Measurements from ENCODE around the gene FHAD1. TPM values are rescaled to one million over a fixed set of nuclear protein-coding genes. Genes with fewer than 3 reads are reported as not detected.

Gene FHAD1
- total RNA-seq, 1 donor: 0.72 TPM

DNA sequence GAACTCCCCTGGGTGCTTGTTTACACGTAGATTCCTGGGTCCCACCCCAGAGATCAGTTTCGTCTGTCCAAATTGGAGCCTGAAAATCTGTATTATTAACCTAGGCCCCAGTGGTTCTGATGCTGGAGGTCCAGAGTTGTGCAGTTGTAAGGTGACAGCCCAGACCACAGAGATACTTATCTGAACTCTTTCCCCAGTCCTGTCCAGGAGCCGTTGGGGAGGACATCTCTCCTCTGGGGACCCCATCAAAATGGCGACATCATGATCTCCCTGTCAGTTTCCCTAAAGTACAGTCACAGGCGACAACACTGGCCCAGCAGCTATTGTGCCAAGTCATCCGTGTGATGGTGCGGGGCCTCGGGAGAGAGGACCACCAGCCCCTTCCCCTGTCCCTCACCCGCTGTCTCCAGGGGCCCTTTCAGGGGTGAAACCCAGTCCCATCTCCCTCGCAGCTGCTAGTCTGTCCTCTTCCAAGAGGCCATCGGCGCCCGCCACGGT lies 161.9 kb downstream of the FHAD1 start:
- Histone ChIP-seq H3K9me3 (ENCODE audit: low read depth, low read length) (no peaks in the 10 kb centered on the region), H2AFZ (ENCODE audit: low read length) (peak overlapping the region; percentile 17), H3K27ac (ENCODE audit: low read depth, low read length) (peak overlapping the region; percentile 66), H3K27me3 (ENCODE audit: insufficient read depth, low read length) (no peaks in the 10 kb centered on the region), H3K4me3 (ENCODE audit: insufficient read depth, low read length) (peak overlapping the region; percentile 90), H3K4me1 (ENCODE audit: insufficient read depth, low read length) (peaks cover 39% of the 10 kb centered on the region), H3K79me2 (ENCODE audit: insufficient read depth, low read length) (peaks cover 38% of the 10 kb centered on the region), H4K20me1 (ENCODE audit: insufficient read depth, low read length) (peaks cover 24% of the 10 kb centered on the region), H3K4me2 (ENCODE audit: insufficient read depth, low read length) (peak overlapping the region; percentile 98), H3K36me3 (ENCODE audit: insufficient read depth, low read length) (peaks cover 7% of the 10 kb centered on the region)
- no peak for DNase-seq (ENCODE audit: insufficient read length, low spot score, missing footprints)
- TF ChIP-seq, protein P1, sequence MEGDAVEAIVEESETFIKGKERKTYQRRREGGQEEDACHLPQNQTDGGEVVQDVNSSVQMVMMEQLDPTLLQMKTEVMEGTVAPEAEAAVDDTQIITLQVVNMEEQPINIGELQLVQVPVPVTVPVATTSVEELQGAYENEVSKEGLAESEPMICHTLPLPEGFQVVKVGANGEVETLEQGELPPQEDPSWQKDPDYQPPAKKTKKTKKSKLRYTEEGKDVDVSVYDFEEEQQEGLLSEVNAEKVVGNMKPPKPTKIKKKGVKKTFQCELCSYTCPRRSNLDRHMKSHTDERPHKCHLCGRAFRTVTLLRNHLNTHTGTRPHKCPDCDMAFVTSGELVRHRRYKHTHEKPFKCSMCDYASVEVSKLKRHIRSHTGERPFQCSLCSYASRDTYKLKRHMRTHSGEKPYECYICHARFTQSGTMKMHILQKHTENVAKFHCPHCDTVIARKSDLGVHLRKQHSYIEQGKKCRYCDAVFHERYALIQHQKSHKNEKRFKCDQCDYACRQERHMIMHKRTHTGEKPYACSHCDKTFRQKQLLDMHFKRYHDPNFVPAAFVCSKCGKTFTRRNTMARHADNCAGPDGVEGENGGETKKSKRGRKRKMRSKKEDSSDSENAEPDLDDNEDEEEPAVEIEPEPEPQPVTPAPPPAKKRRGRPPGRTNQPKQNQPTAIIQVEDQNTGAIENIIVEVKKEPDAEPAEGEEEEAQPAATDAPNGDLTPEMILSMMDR (IDR thresholded peaks at IDR 0.05; ENCODE audit: extremely low read depth, low read depth, low read length): no peak

- TF ChIP-seq, protein P1 (IDR thresholded peaks at IDR 0.05; ENCODE audit: extremely low read depth, low read depth, low read length): no peak
- Histone ChIP-seq H3K27me3 (ENCODE audit: insufficient read depth, low read length) (no peaks in the 10 kb centered on the region), H3K4me1 (ENCODE audit: insufficient read depth, low read length) (peaks cover 39% of the 10 kb centered on the region), H3K4me2 (ENCODE audit: insufficient read depth, low read length) (peak within 1 kb of the TSS; percentile 98), H3K27ac (ENCODE audit: low read depth, low read length) (peak within 1 kb of the TSS; percentile 76), H2AFZ (ENCODE audit: low read length) (peak within 1 kb of the TSS; percentile 70), H3K4me3 (ENCODE audit: insufficient read depth, low read length) (peak within 1 kb of the TSS; percentile 90), H3K79me2 (ENCODE audit: insufficient read depth, low read length) (peaks cover 44% of the 10 kb centered on the region), H4K20me1 (ENCODE audit: insufficient read depth, low read length) (peaks cover 30% of the 10 kb centered on the region), H3K36me3 (ENCODE audit: insufficient read depth, low read length) (peaks cover 10% of the 10 kb centered on the region), H3K9me3 (ENCODE audit: low read depth, low read length) (no peaks in the 10 kb centered on the region)
- DNase-seq (ENCODE audit: insufficient read length, low spot score, missing footprints): peak; percentile 99
Observed at GRCh38 chr1:15409388-15410222, 162.6 kb downstream of the FHAD1 start, which contains the start of gene EFHD2. Gene EFHD2, plus strand, starts transcription at chr1:15409888. Its CDS starts 84 bp downstream, at chr1:15409972.

DNA sequence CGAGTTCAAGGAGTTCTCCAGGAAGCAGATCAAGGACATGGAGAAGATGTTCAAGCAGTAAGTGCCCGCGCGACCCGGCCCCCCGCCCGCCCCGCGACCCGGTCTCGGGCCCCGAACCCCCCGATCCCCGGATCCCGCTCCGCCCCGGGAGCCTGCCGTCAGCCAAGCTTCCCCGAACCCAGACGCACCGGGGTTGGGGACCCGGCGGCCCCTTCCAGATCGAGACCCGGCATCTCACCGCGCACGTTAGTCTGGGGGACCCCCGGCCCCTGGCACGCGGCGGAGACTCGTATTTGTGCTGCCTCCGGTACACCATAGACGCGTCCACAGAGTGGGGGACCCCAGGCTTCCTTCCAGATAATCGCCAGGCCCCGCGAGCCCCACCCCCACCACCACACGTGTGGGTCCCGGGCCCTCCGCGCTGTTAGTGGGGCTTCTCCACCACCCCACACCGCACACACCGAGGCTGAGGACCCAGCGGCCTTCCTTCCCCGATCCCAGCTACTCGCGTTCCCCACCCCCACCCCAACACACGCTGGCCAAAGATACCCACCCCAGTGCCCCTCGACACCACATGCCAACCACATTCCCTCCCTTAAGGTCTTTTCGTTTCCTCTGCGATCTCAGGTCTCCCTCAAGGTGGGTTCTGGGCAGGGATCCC lies 163.3 kb downstream of the FHAD1 start:
- TF ChIP-seq, protein P1 (IDR thresholded peaks at IDR 0.05; ENCODE audit: extremely low read depth, low read depth, low read length): no peak
- no peaks in the 10 kb centered on the region for H3K27me3 ChIP-seq (ENCODE audit: insufficient read depth, low read length)
- H2AFZ ChIP-seq (ENCODE audit: low read length): peak overlapping the region; percentile 70
- peak overlapping the region; percentile 90 for H3K4me3 ChIP-seq (ENCODE audit: insufficient read depth, low read length)
- H3K9me3 ChIP-seq (ENCODE audit: low read depth, low read length): no peaks in the 10 kb centered on the region
- DNase-seq (ENCODE audit: insufficient read length, low spot score, missing footprints): no peak
- H3K4me2 ChIP-seq (ENCODE audit: insufficient read depth, low read length): peak overlapping the region; percentile 98
- H3K36me3 ChIP-seq (ENCODE audit: insufficient read depth, low read length): peaks cover 14% of the 10 kb centered on the region
- H3K79me2 ChIP-seq (ENCODE audit: insufficient read depth, low read length): peaks cover 52% of the 10 kb centered on the region
- peak overlapping the region; percentile 76 for H3K27ac ChIP-seq (ENCODE audit: low read depth, low read length)
- peaks cover 32% of the 10 kb centered on the region for H4K20me1 ChIP-seq (ENCODE audit: insufficient read depth, low read length)
- H3K4me1 ChIP-seq (ENCODE audit: insufficient read depth, low read length): peaks cover 39% of the 10 kb centered on the region

DNA sequence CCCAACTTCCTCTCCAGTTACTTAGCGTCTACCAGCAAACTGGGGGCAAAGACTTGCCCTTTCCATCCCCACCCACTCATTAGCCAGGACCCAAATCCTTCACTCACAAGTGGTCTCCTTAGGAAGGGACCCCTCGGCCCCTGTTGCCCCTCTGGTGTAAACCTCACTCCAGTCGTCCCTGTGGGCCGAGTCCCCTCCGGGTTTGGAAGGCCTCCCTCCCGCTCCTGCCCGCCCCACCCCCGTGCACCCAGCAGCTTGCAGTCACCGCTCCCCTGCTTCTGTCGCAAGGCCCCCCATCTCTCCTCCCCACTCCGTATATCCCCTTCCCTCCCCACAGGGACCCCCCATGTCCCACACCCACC lies 163.8 kb downstream of the FHAD1 start:
- H3K27ac ChIP-seq (ENCODE audit: low read depth, low read length): peak overlapping the region; percentile 76
- H3K79me2 ChIP-seq (ENCODE audit: insufficient read depth, low read length): peaks cover 57% of the 10 kb centered on the region
- no peaks in the 10 kb centered on the region for H3K9me3 ChIP-seq (ENCODE audit: low read depth, low read length)
- peaks cover 32% of the 10 kb centered on the region for H4K20me1 ChIP-seq (ENCODE audit: insufficient read depth, low read length)
- peaks cover 42% of the 10 kb centered on the region for H3K4me1 ChIP-seq (ENCODE audit: insufficient read depth, low read length)
- peak overlapping the region; percentile 98 for H3K4me2 ChIP-seq (ENCODE audit: insufficient read depth, low read length)
- peak overlapping the region; percentile 70 for H2AFZ ChIP-seq (ENCODE audit: low read length)
- peaks cover 14% of the 10 kb centered on the region for H3K36me3 ChIP-seq (ENCODE audit: insufficient read depth, low read length)
- H3K4me3 ChIP-seq (ENCODE audit: insufficient read depth, low read length): peak overlapping the region; percentile 90
- TF ChIP-seq, protein P1 (IDR thresholded peaks at IDR 0.05; ENCODE audit: extremely low read depth, low read depth, low read length): no peak
- no peak for DNase-seq (ENCODE audit: insufficient read length, low spot score, missing footprints)
- no peaks in the 10 kb centered on the region for H3K27me3 ChIP-seq (ENCODE audit: insufficient read depth, low read length)

Measured in osteoblast (primary cell).